SIG-M5 (cell line): ENCODE measurements around the gene COL1A1.

ENCODE experiments used
- DNase-seq: peaks from one replicate; lab custom pipeline; 2025; lab: John Stamatoyannopoulos, UW

The COL1A1 gene

GRCh38 chr17:50199803-50200456 is 1.5 kb downstream of the COL1A1 start:
- no peak for DNase-seq

- no peak for DNase-seq
These were observed 2.1 kb downstream of the COL1A1 start for GRCh38 chr17:50199211-50199802.

DNA sequence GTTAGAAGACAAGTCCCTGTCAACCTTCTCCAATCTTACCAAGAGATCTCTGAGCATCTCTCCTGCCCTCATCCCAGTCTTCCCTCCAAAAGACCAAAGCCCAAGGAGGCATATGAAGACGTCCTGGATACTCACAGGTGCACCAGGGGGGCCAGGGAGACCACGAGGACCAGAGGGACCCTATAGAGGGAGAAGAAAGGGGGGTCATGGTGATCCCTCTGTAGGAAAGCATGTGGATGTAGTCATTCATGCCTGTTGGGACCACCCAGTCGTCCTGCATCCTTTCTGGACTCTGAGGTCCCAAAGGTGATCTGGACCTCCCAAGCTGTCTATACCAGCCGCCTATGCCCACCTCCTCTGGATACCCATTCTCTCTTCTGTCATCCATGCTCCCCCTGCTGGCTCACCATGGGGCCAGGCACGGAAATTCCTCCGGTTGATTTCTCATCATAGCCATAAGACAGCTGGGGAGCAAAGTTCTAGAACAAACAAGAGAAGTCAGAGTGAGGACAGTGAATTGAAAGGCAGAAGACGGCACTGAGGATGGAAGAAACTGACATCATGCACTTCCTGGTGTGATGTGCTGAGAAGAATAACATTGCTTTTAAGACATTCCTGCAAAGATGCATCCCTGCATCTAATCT is 3.3 kb downstream of the COL1A1 start:
- DNase-seq = no peak

- no peak for DNase-seq
These were observed 4.6 kb downstream of the COL1A1 start for GRCh38 chr17:50196826-50197225.

DNA sequence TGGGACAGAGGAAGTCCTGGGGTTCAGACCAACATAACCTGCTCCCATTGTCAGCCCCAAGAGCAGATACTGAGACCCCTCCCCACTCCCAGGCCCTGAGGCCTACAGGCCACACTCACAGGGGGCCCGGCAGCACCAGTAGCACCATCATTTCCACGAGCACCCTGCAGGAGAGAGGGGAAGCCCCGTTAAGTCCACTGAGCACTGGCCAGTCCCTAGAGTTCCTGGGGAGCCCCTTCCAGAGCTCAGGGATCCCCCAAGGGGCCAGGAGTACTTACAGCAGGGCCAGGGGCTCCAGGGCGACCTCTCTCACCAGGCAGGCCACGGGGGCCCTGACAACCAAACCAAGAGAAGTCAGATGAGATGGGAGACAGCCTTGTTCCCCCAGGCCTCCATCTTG is 5.4 kb downstream of the COL1A1 start:
- no peak for DNase-seq

DNA sequence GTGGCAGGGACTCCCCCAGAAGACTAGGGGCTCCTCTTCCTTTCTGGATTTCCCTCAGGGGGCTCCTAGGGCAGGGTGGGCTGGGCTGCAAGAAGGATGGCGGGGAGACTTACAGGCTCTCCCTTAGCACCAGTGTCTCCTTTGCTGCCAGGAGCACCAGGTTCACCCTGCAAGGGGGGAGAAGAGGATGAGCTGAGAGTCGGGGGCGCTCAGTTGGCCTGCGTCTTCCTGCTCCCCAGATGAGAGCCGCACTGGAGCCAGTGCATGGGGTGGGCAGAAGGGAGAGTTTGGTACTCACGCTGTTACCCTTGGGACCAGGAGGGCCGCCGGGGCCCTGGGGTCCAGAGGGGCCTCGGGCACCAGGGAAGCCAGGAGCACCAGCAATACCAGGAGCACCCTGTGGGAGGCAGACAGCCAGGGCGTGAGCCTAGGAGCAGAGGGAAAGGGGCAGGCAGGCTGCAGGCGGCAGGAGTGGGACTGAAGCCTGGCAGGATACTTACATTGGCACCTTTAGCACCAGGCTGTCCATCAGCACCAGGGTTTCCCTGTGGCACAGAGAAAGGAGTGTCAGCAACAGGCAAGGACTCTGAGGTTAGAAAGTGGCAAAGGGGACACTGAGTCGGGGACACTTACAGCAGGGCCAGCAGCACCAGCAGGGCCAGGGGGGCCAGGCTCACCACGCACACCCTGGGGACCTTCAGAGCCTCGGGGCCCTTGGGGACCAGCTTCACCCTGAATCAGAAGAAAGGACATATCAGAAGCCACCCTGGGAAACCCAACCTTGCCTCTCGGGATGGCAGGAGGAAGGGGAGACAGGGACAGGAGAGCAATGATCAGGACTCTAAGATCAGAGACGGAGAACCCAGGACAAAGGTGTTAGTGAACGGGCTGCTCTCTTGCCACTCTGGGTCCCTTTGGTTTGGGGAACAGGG is 6.2 kb downstream of the COL1A1 start:
- no peak for DNase-seq

DNA sequence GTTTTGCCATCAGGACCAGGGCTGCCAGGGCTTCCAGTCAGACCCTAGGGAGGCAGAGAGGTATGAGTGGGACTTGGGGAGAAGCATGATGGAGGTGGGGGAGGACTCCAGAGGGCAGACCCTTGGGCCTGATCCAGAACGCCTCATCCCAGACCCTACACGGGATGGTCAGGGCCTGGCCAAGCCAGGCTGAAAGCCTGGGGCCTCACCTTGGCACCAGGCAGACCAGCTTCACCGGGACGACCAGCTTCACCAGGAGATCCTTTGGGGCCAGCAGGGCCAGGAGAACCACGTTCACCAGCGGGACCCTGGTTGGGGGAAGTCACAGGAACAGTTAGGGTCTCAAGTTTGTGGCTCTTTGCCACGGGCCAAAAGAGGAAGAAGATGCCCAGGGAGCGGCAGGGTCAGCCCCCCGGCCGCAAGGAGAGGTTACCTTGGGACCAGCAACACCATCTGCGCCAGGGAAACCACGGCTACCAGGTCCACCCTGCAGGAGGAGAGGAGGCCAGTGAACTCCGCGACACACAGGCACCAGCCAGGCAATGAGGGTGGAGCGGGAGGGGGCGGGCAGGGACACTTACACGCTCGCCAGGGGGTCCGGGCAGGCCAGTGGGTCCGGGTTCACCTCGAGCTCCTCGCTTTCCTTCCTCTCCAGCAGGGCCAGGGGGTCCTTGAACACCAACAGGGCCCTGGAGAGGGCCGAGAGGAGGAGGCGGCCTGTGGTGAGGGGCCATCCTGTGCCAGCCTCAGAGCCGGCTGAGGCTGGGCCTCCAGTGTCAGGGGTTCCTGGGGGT is 7.1 kb downstream of the COL1A1 start:
- DNase-seq = no peak

DNA sequence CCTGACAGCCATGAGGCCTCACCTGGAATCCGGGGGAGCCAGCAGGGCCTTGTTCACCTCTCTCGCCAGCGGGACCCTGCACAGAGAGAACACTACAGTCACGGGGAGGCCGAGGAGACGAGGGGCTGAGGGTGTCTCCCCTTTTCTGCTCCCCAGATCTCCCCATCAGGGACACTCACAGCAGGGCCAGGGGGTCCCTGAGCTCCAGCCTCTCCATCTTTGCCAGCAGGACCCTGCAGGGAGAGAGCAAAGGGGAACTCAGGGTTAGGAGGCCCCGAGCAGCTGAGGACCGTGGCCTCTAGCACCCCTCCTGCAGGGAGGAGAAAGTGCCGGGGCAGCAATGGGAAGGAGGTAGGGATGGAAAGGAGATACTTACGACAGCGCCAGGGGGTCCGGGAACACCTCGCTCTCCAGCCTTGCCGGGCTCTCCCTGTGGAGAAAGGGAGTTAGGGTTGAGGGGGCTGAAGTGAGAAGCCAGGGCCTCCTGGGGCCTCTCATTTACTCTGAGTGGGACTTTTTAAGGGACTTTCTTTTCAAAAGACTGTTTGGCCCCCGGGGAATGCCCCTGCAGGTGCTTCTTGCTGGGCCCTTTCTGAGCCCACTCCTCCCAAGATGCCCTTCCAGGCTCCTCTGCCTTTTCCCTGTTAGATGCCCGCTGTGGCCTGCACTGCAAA is 8.7 kb downstream of the COL1A1 start:
- DNase-seq = no peak

DNA sequence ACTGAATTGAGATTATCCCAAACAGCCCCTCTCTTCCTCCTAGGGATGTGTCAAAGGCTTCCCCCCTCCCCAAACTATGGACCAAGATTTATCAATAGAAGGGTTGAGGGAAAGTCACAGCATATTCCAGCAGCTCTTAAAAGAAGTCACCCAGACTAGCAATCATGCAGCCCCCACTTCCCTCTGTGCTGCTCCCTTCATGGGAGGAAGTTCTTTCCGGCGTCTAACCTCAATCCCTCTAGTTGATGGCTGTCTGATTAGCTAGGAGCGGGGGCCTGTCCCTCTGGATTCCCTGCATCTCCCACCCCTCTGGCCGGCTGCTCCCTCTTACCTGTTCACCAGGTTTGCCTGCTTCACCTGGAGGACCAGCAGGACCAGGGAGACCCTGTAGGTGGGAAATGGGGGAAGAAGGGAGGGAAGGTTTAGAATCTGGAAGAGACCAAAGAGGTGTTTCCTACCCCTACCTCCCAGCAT is 9.2 kb downstream of the COL1A1 start:
- DNase-seq = no peak

DNA sequence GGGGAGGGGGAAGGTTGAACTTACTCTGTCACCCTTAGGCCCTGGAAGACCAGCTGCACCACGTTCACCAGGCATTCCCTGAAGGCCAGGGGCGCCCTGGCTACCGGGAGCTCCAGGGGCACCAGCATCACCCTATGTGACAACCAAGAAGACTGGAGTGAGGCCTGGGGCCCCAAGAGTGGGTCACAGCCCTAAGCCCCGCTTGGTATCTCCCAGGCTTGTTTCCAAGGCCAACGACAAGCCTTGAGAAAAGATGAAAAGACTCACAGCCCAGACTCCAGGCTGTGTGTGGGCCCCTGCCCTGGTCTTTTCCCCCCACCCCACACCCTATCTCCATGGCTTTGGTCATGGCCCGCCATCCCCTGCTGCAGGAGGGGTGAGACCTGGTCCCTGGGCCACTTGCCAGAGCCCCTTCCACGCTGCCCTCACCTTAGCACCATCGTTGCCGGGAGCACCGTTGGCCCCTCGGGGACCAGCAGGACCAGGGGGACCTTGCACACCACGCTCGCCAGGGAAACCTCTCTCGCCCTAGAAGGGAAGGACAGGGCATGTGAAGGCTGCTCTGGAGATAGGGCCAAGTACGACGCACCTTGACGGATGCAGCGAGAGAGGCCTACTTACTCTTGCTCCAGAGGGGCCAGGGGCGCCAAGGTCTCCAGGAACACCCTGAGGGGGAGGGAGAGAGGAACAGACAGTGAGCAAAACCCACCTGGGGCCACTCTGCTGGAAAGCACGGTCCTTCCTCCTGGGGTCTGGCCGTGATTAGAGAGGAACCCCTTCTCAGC is 9.9 kb downstream of the COL1A1 start:
- no peak for DNase-seq

GRCh38 chr17:50190603-50191358 is 10.7 kb downstream of the COL1A1 start:
- DNase-seq = no peak

GRCh38 chr17:50190293-50190602 is 11.2 kb downstream of the COL1A1 start:
- DNase-seq = no peak

DNA sequence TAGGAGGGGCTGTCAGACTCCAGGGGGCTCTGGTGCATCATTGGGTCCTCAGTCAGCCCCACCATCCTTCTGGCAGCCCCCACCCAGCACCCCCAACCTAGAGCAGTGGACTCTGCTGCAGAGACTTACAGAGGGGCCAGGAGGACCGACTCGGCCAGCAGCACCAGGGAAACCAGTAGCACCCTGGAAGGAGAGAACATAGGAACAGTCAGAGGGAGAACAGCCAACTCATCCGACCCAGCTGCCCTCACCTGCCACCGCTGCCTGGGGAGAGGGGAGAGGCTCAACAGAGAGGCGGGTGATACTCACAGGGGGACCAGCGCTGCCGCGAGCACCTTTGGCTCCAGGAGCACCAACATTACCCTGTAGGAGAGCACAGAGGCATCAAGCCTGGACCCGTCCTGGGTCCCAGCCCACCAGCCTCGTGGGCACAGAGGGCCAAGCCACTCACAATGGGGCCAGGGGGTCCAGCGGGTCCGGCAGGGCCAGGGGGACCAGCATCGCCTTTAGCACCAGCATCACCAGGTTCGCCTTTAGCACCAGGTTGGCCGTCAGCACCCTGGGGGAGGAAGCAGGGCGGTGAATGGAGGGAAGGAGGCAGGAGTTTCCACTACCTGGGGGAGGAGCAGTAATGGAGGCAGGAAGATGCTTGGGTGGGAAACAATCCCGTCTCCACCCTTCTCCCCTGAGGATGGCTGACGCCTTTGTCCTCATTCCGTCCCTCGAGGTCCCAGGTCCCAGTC is 11.7 kb downstream of the COL1A1 start:
- DNase-seq = no peak

GRCh38 chr17:50188921-50189549 is 12.4 kb downstream of the COL1A1 start:
- no peak for DNase-seq

DNA sequence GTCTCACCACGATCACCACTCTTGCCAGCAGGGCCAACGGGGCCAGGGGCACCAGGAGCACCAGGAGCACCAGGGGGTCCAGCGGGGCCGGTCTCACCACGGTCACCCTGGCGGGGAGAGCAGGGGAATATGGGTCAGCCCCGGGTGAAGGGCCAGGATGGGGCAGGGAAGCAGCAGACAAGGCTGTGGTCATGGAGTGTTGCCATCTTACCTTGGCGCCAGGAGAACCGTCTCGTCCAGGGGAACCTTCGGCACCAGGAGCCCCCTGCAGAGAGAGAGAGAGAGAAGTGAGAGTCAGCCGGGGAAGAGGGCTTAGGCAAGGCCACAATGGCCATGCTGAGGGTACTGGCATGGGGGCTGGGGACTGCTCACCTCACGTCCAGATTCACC is 12.9 kb downstream of the COL1A1 start:
- DNase-seq = no peak

DNA sequence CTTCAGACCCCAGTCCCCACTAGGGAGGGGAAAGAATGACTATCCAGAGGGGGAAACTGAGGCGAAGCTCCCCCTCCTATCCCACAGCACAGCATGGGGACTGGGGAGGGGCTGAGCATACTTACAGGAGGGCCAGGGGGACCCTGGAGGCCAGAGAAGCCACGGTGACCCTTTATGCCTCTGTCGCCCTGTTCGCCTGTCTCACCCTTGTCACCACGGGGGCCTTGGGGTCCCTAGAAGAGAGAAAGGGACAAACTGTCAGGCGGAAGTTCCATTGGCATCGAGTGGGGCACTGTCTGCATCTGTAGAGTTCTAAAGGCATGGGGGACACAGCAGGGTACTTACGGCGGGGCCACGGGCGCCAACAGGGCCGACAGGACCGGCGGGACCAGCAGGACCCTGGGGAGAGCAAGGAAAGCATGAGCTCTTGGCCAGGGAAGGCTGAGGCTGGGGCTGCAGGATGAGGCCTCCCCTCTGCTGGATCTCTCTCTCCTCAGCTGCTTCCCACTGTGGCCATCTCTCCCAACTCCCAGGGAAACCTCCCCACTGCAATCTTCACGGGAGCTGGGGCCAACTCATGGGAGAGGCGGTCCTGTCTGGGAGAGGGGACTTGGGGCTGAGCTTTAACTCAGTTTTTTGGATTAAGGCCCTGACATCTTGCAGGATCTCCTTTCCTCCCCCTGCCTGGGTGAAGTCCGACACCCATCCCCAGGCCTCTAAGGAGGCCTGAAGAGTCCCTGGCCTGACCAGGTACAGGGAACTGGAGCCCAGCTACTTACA is 13.5 kb downstream of the COL1A1 start:
- no peak for DNase-seq

- DNase-seq = no peak
These were observed 14.1 kb downstream of the COL1A1 start for GRCh38 chr17:50187394-50187725.
